NOMO-1 treated with DMSO at 0.1 percent for 48 hours (cell line): Measurements from ENCODE around the gene ASTN2.

Source experiments
- DNase-seq: peaks from one replicate; lab custom pipeline; 2025; ENCODE audit not compliant: unreplicated experiment; lab: John Stamatoyannopoulos, UW

Gene ASTN2

DNA sequence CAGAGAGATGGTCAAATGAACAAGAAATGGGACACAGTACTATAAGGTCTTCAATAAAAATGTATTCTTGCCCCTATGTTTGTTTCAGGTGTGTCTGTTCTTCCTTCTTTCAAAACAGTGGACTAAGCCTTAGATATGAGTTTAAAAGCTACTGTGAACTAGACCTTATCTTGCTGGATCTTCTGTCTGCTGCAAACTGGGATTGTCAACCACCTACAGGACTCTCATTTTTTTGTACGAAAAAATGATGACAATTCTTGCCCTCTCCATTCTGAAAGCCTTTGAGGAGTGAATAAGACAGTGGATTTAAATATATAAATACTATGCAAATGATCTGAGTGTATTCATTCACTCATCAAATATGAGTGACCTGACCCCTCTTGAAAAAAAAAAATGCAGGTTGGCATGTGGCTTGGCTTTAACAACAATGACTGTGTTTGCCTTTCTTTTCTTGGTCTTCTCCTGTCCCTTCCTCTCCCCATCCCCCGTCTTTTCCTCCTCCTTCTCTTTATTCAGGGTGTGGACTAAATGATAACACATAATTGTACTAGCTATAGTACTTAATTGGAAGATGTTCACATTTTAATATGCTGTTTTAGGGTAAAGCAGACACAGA lies 963.2 kb downstream of the ASTN2 start:
- DNase-seq: no peak

DNA sequence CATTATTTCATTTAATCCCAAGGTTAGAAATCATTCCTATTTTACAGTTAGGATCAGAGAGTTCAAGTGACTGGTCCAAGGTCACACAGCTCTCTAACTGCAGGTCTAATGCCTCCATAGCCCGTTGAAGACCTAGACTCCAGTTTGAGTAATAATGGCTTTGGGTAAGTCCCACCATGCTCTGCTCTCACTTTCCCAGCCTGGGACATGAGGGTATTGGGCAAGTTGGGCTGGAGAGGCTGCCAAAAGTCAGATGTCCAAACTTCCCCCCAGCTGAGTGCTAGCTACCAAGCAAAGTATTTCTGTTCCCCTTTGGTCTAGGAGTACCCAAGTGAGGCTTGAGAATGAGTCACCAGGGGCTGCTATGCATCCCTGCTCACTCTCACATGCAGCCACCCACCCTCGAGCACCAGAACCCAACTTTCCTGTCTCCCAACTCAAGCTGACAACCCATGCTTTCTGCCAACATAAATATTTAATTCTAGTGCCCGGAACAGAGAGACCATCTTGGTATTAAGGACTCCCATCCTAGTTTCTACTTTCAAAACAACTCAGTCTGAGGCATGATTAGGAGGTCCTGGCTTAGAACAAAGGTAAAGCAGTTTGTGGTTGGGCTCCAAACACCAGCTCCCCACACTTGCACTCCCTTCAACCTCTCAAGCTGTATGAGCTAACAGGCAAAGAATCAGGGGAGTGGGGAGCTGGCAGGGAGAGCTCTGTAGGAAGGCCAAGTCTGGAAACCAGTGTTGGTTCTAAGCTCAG lies 964.3 kb downstream of the ASTN2 start:
- peak; percentile 42 for DNase-seq

DNA sequence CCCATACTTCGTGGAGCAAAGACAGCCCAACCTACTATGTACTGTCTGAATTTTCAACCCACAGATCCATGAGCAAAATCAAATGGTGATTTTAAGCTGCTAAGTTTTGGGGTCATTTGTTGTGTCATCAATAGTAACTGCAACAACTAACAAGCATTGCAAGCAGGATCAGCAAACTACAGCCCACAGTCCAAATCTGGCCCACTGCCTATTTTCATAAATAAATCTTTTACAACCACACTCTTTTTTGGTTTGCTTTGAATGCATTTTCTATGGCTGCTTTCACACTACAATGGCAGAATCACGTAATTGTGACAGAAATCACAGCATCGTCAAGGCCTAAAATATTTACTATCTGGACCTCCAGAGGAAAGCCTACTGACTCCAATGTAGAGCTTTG lies 964.9 kb downstream of the ASTN2 start:
- no peak for DNase-seq

DNA sequence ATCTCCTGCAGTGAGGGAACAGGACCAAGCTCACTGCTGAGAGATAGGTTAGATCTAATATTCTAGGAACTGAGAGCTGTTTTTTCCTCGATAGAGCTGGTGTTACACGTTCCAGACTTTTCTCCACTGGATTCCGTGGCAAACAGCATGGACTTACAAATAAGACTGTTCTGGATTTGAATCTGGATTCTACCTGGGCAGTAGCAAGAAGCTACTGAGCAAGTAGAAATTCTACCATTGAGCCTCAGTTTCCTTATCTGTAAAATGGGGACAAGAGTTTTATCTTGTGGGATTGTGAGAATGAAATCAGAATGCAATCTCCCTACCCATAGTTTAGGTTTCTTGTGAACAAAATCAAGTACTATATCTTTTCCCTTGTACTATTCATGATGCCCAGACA lies 966.4 kb downstream of the ASTN2 start:
- no peak for DNase-seq

DNA sequence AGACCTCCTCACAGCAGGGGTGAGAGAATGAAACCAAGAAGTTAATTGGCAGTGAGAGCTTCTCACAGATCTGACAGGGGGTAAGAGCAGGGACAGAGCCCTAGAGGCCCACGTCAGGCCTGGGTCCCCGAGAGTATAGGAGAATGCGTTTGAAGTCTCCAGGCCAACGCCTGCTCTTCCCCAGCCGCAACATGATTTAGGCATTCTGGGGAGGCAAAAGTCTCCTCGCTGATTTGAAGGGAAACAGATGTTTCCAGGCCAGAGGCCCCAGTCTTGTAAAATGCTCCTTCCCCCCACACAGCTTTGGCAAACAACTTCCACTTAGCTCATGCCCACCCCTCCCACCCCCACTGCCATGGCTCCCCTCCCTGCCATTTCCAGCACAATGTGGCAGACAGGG lies 966.9 kb downstream of the ASTN2 start:
- DNase-seq: no peak

DNA sequence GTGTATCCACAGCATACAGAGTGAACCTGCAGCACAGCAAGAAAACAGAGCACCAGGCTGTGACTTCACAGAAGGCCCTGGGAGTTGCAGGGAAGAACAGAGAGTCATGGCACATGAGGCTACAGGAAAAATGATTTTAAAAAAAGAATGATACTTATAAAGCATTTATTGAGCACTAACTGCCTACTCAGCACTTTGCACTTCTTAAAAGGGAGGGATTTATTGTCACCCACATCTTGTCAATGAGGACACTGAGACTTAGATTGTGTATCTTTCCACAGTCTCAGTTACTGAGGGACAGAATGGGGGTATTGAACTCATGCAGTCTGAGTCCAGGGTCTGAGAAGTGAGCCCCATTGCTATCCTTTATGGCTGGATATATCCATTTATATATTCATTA lies 972.3 kb downstream of the ASTN2 start:
- DNase-seq: no peak

DNA sequence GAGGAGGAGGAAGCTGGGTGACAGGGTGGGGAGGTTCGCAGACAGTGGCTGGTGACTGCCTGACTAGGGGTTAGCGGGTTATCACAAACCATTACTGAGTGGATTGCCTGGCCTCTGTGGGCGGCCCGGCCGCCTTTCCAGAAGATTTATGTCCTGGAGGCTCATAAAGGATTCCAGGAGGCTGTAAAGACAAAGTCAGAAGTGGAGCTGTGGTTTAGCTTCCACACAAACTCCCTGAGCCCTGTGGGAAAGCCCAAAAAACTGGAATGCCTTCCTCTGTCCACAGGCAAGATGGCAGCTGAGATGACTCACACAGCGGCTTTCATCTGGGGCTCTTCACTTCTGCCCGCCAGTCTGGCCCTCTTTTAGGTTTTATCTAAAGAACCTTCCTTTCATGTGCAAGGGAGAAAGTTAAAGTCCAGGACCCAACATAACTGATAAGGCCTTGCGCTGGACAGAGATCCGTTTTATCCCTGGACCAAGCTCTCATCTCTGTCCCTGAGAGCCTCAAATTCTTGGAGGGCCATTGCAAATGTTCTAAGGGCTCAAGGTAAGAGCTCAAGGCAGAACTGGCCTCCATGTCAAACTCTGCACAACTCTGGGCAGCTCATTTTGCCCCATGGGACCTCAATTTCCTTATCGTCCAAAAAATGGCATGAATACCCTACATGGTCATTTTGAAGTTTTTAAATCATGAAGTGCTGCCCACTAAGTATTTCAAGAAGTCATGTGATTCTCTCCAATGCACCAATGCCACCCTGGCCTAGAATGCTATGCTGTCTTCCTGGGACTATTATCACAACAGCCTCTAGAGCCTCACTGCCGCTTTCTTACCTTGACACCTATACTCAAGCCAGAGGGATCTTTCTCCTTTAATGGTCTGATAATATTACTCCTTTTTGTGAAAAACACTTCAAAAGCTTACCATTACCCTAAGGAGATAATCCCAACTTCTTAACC lies 977.2 kb downstream of the ASTN2 start:
- no peak for DNase-seq

DNA sequence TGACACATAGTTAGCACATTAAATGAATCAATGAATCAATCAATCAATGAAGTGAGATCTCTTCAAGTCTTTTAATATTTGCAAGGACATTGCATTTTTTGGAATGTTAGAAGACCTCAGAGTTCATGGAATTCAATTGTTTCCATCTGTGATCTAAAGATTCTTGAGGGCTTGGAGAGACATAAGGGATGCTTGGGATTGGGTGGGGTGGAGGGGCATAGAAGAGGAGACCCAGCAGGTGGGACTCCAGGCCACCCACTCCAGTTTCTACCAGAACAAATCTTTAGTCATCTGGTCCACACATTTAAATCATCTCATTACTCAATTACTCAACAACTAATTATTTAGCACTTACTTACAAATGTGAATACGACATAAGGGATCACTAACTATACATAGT lies 978.7 kb downstream of the ASTN2 start:
- DNase-seq: no peak

DNA sequence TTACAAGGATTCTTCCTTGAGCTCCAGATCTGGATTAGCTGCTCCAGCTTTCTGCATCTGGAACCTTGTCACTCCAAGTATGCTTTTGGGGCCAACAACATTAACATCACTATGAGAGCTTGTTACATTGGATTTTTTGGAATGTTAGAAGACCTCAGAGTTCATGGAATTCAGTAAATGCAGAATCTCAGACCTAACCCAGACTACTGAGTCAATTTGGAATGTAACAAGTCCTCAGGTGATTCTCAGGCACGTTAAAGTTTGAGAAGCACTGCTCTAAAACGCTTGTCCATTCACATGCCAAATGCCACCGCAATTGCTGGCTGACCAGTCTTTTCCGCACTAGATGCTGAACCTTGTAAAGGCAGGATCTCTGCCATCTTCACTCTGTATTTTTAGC lies 979.2 kb downstream of the ASTN2 start:
- no peak for DNase-seq

DNA sequence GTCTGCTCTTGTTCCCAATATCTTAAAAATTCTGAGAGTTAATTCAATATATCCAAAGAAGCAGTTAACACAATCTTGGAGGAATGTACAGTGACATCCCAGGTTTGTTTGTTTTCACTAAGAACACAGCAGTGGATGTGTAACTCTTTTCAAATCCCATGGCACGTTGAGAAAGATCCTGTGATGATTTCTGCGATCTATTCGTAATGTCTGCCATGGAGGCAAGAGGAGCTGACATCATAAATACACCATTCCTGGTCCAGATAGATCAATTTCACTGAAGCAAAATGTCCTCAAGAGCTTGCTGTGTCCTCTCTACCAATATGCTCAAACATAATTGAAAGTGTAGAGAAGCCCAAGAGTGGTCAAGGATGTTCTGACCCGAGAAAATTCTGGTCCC lies 980.5 kb downstream of the ASTN2 start:
- no peak for DNase-seq

DNA sequence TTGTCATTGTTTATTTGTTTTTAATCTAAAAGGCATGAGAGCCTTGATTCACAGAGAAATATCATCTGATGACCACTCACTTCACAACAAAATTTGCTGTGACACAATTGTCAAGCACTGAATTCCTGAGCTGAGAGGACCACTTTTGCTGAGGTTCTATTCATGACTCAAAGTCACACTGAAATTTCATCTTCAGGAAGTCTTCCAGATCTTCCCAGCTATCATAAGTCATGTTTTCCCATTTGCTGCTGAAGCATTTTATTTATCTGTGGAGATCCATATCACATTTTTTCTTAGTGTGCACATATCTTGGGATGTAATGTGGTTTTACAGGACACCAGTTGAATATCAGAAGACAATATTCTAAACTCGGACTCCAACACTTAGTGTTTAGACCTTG lies 982.8 kb downstream of the ASTN2 start:
- no peak for DNase-seq

DNA sequence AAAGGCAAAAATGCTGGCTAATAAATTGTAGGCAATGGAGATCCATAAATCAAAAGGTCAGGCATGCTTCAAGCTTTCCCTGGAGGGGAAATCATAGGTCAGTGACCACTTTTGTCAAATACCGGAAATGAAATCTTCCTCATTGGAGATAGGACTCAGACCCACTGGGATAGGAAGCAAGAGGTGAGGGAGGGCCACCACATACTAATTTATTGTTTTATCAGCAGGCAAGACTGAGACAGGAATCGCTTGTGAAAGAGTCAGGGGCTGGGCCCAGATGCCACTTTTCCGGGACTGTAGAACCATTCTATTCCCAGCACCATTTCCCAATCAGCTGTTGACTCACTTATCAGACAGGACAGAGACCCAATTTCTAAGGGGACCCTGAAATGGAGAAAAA lies 984.0 kb downstream of the ASTN2 start:
- DNase-seq: no peak

DNA sequence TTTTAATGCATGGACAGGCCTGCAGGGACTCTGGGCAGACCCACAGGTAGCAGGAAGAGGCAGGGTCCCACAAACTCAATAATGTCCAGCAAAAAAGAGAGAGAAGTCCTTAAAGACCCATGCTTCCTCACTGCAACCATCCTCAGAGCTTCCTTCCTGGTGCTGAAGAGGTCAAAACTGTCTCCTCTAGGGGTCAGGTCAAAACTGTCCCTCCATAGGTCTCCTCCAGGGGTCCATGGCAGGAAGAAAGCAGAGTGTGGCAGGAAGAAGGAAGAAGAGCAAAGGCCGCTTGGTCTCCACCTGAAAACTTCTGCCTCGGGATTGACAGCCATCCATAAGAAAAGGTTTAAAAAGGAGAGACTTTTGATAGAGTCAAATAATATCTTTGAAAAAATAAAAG lies 989.6 kb downstream of the ASTN2 start:
- DNase-seq: no peak

DNA sequence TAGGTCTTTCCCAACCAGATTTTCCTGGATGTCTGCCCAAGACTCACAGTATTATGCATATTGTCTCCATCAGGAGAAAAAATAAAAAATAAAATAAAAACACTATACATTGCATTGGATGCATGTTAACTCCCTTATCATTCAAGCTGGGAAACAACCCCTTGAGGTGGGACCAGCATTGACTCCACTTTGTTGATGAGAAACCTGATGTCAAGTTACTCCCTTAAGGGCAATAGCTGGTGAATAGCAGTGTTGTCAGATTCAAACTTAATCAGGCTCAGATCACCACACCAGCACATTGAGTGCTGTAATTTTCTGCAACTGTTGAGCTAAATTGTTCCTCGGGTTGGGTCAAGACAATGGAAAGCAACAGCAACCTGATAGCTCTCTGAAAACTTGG lies 991.7 kb downstream of the ASTN2 start:
- DNase-seq: no peak

DNA sequence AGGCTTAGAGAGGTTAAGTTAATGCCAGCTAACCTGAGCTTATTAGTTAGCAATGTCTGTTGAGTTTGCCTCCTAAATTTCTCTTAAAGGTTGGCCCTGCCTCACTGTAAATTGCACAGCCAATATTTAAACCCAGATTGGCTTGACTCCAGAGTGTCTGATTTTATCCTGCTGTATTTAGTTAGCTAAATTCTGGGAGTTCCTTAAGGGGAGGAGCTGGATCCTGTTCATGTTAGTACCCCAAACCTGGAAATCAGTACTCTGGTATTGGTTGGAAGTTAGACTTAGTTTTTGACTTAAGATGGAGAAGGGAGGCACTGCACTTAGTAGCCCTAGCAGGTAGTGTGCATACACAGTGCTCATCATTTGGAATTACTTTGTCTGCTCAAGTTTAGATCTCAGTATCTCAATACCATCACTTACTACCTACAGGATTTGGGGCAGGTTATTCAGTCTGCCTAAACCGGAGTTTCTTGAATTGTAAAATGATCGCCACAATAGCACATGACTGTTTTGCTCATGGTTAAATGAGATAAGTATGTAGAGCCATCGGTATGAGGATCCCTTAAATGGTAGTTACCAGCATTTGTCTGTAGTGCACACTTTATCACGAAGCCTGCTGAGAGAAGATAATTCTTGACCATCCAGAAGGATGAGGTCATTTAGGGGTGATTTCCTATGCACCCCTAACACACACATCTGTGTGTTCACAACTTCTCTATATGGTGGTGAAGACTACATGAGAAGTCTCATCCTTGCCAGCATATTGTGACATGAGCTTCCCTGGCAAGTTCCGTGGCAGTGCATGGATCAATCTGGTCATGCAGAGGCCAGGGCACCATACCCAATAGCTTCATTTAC lies 992.5 kb downstream of the ASTN2 start:
- DNase-seq: no peak

DNA sequence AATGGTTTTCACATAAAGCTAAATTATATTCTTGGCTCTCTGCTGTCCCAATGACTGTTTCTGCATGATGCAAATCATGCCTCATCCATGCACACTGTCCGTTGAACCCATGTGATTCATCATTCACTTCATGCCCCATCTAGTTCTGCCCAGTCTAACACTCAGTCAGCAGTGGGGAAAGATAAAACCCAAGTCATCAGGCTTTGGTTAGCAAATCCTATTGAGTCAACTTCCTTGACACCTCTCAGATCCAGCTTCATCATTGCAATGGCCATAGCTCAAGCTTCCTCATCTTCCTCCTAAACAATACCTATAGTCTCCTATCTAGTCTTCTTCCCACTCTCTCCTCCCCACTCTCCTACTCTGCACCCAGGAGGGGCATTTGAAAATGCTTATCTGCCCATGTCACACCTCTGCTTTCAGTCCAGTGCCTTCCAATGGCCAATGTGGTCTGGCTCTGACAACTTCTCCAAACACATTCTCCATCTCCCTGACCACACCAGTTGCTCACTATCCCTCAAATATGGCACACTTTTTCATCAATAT lies 993.8 kb downstream of the ASTN2 start:
- DNase-seq: no peak

DNA sequence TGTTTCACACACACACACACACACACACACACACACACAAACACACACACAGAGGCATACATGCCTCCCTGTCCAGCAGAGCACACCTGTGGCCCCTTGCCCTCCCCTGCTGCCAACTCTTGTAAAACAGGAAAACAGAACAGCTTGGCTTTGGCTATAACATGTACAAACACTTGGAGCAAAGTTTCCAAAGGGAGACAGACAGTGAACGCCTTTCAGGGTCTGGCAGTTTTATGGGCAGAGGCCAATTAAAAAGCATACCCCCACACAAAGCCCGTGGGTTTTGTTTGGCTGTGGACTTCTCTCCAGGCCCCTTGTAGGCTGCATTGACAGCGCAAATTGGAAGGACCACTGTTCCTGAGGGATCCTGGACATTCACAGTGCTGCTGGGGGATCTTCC lies 995.7 kb downstream of the ASTN2 start:
- no peak for DNase-seq

DNA sequence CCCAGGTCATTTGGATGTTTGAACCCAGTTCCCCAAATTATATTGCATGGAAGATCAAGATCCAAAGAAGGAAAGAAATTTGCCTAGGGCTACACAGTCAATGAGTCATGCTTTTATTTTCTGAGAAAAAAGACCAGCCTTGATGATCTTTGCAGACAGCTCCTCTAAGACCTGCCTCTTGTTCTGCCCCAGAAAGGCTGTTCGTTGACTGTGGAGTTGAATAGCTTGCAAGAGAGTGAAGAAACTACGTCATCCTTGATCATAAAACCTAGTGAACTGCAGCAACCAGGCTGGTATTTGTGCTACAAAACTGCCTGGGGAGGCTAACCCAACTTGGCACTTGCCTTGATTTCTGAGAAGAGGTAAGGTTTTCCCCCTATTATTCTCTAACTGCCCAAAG lies 997.4 kb downstream of the ASTN2 start:
- no peak for DNase-seq

DNA sequence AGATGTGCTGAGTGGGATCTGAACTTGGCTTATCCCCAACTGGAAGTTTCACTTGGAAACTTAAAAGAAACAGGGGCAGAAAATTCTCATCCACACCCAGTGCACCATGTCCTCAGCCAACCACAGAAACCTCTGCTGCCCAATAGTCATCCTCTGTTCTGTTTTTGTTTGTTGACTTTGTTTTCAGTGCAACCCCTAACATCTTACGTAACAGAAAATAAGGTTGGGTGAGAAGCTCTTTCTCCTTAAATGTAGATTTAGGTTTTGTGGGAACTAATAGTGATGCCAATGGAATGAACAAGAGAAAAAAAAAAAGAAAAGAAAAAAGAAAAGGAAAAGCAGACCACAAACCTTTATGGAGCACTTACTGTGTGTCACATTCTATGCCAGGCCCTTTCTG lies 998.4 kb downstream of the ASTN2 start:
- no peak for DNase-seq

DNA sequence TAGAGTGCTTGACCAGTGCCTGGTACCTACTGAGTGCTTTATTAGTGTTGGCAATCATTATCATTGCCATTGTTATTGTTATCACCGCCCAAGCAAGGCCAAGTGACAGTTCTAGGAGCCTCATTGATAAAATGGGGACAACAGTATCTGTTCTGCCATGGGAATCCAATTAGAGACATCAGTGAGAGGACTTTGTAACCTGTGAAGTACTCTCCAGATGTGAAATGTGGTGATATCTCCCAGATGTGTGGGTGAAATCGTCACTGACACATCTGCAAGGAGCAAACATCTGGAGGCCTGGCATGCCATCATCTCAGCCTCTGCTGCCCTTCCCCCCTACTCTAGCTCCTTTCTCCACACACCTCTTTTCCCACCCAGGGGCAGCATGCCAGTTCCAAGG lies 1000.5 kb downstream of the ASTN2 start:
- no peak for DNase-seq

DNA sequence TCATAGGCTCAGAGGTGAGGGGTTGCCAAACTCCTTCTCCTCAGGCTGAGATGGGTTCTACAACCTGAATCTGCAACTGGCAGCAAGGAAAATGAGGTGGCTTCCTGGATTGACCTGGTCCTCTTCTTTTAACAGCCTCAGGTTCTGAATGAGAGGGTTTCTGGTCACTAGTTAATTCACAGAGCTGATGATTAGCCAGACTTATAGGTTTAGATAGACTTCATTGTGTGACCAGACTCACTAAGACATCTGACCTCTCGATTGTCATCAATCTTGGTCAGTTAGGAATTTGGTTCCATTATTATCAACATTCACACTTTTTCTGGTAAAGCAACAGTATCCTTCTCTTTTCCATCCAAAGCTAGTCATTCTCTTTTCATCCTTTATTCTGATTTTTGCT lies 1003.4 kb downstream of the ASTN2 start:
- no peak for DNase-seq
